Neural cell (in vitro differentiated cells): ENCODE results near the gene REV3L. TPM values are rescaled to one million over a fixed set of nuclear protein-coding genes. Genes with fewer than 3 reads are reported as not detected.

ENCODE experiments used
- H2AFZ ChIP-seq: fragments of 200-600, 300-800 bp; sonication (generic), shearing (Covaris generic); 2 replicates; pipeline ENCODE4 v1.6.0; 2014; ENCODE audit warnings: low read depth, mild to moderate bottlenecking, antibody characterized with exemption, low read length, moderate library complexity
- H3F3A ChIP-seq: fragments of 200-600 bp; shearing (Covaris generic); 2 replicates; pipeline ENCODE4 v1.6.1; 2016; ENCODE audit warnings: mild to moderate bottlenecking, moderate library complexity, mixed read lengths, antibody characterized with exemption, low read length; ENCODE audit not compliant: insufficient read depth, poor library complexity, severe bottlenecking
- H3K27ac ChIP-seq: fragments of 200-600, 300-800 bp; sonication (generic), shearing (Covaris generic); 2 replicates; pipeline ENCODE4 v1.5.1; 2014; ENCODE audit warnings: mild to moderate bottlenecking, low read length, moderate library complexity
- H3K27me3 ChIP-seq: fragments of 300-800, 200-600 bp; sonication (generic), shearing (Covaris generic); 2 replicates; pipeline ENCODE4 v1.6.0; 2014; ENCODE audit warnings: mild to moderate bottlenecking, low read depth, low read length, moderate library complexity; ENCODE audit not compliant: insufficient read depth
- H3K36me3 ChIP-seq: fragments of 300-800, 200-600 bp; sonication (generic), shearing (Covaris generic); 2 replicates; pipeline ENCODE4 v1.5.1; 2014; ENCODE audit warnings: mild to moderate bottlenecking, antibody characterized with exemption, low read length, moderate library complexity; ENCODE audit not compliant: insufficient read depth
- H3K4me2 ChIP-seq: fragments of 300-800, 200-600 bp; sonication (generic), shearing (Covaris generic); 2 replicates; pipeline ENCODE4 v1.6.0; 2014; ENCODE audit warnings: mild to moderate bottlenecking, low read length
- H3K4me3 ChIP-seq: fragments of 300-800, 200-600 bp; sonication (generic), shearing (Covaris generic); 2 replicates; pipeline ENCODE4 v1.5.1; 2014; ENCODE audit warnings: mild to moderate bottlenecking, low read length, moderate library complexity
- H3K79me2 ChIP-seq: fragments of 200-600 bp; shearing (Covaris generic); replicated peaks from 2 replicates; pipeline ENCODE4 v1.6.0; 2014; ENCODE audit warnings: mild to moderate bottlenecking, low read length, moderate library complexity; ENCODE audit not compliant: insufficient read depth
- H3K9ac ChIP-seq: fragments of 300-800, 200-600 bp; sonication (generic), shearing (Covaris generic); 2 replicates; pipeline ENCODE4 v1.6.1; 2016; ENCODE audit warnings: mild to moderate bottlenecking, low read length, mixed read lengths
- H3K9me2 ChIP-seq: fragments of 200-600 bp; shearing (Covaris generic); 2 replicates; pipeline ENCODE4 v1.6.1; 2016; ENCODE audit warnings: mild to moderate bottlenecking, low read length, mixed read lengths; ENCODE audit not compliant: insufficient read depth
- H3K9me3 ChIP-seq: fragments of 200-600, 300-800 bp; sonication (generic), shearing (Covaris generic); 2 replicates; pipeline ENCODE4 v1.6.1; 2016; ENCODE audit warnings: mild to moderate bottlenecking, mixed run types, low read length, moderate library complexity, mixed read lengths
- H4K20me1 ChIP-seq: fragments of 200-600 bp; shearing (Covaris generic); 2 replicates; pipeline ENCODE4 v1.6.1; 2016; ENCODE audit warnings: mild to moderate bottlenecking, mixed run types; ENCODE audit not compliant: insufficient read depth
- EP300 ChIP-seq: fragments of 450-650 bp; conservative IDR thresholded peaks from 2 replicates; pipeline ENCODE4 v1.6.1; 2014; ENCODE audit warnings: antibody characterized with exemption, mild to moderate bottlenecking, moderate library complexity; ENCODE audit not compliant: poor library complexity, severe bottlenecking
- EZH2 ChIP-seq: fragments of 200-600, 300-800 bp; shearing (Covaris generic), sonication (generic); IDR thresholded peaks from 2 replicates; pipeline ENCODE4 v1.6.1; 2014; ENCODE audit warnings: antibody characterized with exemption, low read length, borderline replicate concordance, mild to moderate bottlenecking; ENCODE audit not compliant: insufficient read depth, poor library complexity, severe bottlenecking
- MXI1 ChIP-seq: fragments of 450-650 bp; conservative IDR thresholded peaks from 2 replicates; pipeline ENCODE4 v1.6.1; 2014; ENCODE audit warnings: antibody characterized with exemption, mild to moderate bottlenecking; ENCODE audit not compliant: poor library complexity, severe bottlenecking
- POLR2AphosphoS5 ChIP-seq: IDR thresholded peaks from 2 replicates; pipeline ENCODE4 v1.6.1; 2012
- RAD21 ChIP-seq: fragments of 450-650 bp; conservative IDR thresholded peaks from 2 replicates; pipeline ENCODE4 v1.6.1; 2014; ENCODE audit warnings: antibody characterized with exemption, mild to moderate bottlenecking, moderate library complexity
- SMC3 ChIP-seq: fragments of 450-650 bp; conservative IDR thresholded peaks from 2 replicates; pipeline ENCODE4 v1.6.1; 2014; ENCODE audit warnings: antibody characterized with exemption, mild to moderate bottlenecking, moderate library complexity; ENCODE audit not compliant: poor library complexity
- TAF1 ChIP-seq: IDR thresholded peaks from 2 replicates; pipeline ENCODE4 v1.6.1; 2012; ENCODE audit warnings: low read depth
- polyA plus RNA-seq: library from polyadenylated mRNA; depleted of rRNA; stranded (reverse); fragments of >200 nt; gene quantifications from 2 replicates; pipeline ENCODE4 v1.2.3, GENCODE V29; 2014
- TF ChIP-seq, protein P1 (sequence below): IDR thresholded peaks from 2 replicates; pipeline ENCODE4 v1.6.1; 2012; ENCODE audit warnings: borderline replicate concordance
- TF ChIP-seq, protein P2 (sequence below): fragments of 450-650 bp; IDR thresholded peaks from 2 replicates; pipeline ENCODE4 v1.5.1; 2014; ENCODE audit warnings: antibody characterized with exemption, mild to moderate bottlenecking, moderate library complexity; ENCODE audit not compliant: poor library complexity, severe bottlenecking

REV3L gene
- polyA plus RNA-seq, 1 donor from 2014 or later, result 60.2 TPM

DNA sequence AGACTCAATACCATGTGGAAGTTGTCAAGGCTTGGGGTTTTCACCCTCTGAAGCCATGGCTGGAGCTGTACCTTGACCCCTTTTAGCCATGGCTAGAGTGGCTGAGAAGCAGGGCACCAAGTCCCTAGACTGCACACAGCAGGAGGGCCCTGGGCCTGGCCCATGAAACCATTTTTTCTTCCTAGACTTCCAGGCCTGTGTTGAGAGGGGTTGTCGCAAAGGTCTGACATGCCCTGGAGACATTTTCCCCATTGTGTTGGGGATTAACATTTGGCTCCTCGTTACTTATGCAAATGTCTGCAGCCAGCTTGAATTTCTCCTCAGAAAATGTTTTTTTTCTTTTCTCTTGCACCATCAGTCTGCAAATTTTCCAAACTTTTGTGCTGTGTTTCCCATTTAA, 199.3 kb downstream of the REV3L start:
- Histone ChIP-seq H3K4me3 (no peak overlapping the region), H3K36me3 (no peaks in the 10 kb centered on the region), H3K79me2 (no peaks in the 10 kb centered on the region), H3F3A (no peaks in the 10 kb centered on the region), H3K27ac (no peak overlapping the region), H3K9me2 (no peaks in the 10 kb centered on the region), H4K20me1 (no peaks in the 10 kb centered on the region), H3K9me3 (no peaks in the 10 kb centered on the region), H2AFZ (no peak overlapping the region), H3K27me3 (no peaks in the 10 kb centered on the region), H3K4me2 (no peak overlapping the region), H3K9ac (no peak overlapping the region)
- TF ChIP-seq RAD21 (no peak), MXI1 (no peak), EP300 (no peak), EZH2 (no peak), SMC3 (no peak), POLR2AphosphoS5 (no peak), TAF1 (no peak)
- TF ChIP-seq, protein P1, sequence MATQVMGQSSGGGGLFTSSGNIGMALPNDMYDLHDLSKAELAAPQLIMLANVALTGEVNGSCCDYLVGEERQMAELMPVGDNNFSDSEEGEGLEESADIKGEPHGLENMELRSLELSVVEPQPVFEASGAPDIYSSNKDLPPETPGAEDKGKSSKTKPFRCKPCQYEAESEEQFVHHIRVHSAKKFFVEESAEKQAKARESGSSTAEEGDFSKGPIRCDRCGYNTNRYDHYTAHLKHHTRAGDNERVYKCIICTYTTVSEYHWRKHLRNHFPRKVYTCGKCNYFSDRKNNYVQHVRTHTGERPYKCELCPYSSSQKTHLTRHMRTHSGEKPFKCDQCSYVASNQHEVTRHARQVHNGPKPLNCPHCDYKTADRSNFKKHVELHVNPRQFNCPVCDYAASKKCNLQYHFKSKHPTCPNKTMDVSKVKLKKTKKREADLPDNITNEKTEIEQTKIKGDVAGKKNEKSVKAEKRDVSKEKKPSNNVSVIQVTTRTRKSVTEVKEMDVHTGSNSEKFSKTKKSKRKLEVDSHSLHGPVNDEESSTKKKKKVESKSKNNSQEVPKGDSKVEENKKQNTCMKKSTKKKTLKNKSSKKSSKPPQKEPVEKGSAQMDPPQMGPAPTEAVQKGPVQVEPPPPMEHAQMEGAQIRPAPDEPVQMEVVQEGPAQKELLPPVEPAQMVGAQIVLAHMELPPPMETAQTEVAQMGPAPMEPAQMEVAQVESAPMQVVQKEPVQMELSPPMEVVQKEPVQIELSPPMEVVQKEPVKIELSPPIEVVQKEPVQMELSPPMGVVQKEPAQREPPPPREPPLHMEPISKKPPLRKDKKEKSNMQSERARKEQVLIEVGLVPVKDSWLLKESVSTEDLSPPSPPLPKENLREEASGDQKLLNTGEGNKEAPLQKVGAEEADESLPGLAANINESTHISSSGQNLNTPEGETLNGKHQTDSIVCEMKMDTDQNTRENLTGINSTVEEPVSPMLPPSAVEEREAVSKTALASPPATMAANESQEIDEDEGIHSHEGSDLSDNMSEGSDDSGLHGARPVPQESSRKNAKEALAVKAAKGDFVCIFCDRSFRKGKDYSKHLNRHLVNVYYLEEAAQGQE, result no peak
- TF ChIP-seq, protein P2, sequence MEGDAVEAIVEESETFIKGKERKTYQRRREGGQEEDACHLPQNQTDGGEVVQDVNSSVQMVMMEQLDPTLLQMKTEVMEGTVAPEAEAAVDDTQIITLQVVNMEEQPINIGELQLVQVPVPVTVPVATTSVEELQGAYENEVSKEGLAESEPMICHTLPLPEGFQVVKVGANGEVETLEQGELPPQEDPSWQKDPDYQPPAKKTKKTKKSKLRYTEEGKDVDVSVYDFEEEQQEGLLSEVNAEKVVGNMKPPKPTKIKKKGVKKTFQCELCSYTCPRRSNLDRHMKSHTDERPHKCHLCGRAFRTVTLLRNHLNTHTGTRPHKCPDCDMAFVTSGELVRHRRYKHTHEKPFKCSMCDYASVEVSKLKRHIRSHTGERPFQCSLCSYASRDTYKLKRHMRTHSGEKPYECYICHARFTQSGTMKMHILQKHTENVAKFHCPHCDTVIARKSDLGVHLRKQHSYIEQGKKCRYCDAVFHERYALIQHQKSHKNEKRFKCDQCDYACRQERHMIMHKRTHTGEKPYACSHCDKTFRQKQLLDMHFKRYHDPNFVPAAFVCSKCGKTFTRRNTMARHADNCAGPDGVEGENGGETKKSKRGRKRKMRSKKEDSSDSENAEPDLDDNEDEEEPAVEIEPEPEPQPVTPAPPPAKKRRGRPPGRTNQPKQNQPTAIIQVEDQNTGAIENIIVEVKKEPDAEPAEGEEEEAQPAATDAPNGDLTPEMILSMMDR, result no peak

DNA sequence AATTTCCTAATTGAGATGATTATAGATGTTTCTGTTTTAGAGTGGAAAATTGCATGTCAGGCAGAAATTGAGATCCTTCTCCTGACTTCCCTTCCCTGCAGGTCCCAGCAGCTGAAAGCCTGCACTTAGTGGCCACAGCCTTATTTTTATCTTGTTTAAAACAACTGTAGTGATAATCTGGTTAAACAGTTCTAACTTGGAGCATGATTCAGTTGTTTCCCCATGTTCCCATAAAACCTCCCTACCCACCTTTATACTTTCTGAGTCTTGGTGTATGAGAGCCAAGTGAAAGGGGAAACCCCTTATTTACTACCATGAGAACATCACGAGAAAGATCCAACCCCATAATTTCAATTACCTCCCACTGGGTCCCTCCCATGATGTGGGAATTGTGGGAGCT, 200.5 kb downstream of the REV3L start:
- Histone ChIP-seq H3K9me3 (no peaks in the 10 kb centered on the region), H3K27ac (no peak overlapping the region), H3F3A (no peaks in the 10 kb centered on the region), H2AFZ (no peak overlapping the region), H3K36me3 (no peaks in the 10 kb centered on the region), H4K20me1 (no peaks in the 10 kb centered on the region), H3K27me3 (no peaks in the 10 kb centered on the region), H3K9me2 (no peaks in the 10 kb centered on the region), H3K79me2 (no peaks in the 10 kb centered on the region), H3K9ac (no peak overlapping the region), H3K4me2 (no peak overlapping the region), H3K4me3 (no peak overlapping the region)
- TF ChIP-seq, protein P2, result no peak
- no peak for TF ChIP-seq SMC3
- TF ChIP-seq EP300, result no peak
- no peak for TF ChIP-seq MXI1
- no peak for TF ChIP-seq TAF1
